HG02763 (cell line): ENCODE measurements around the gene ASMTL.
"Not testable (repeated sequence)": the region's sequence is repeated elsewhere in the genome, so short reads cannot be mapped to it uniquely, and the experiment has no call there.

Experiments used
- ATAC-seq: cut with Tn5 transposase; IDR thresholded peaks from one replicate; pipeline ENCODE4 v1.9.1; 2021; ENCODE audit warnings: mild to moderate bottlenecking, moderate library complexity; ENCODE audit not compliant: unreplicated experiment

The ASMTL gene

GRCh38 chrX:1416327-1416784 is 36.4 kb downstream of the ASMTL start:
- no peak for ATAC-seq

- ATAC-seq: no peak
Observed at GRCh38 chrX:1412551-1413161, 40.1 kb downstream of the ASMTL start.

GRCh38 chrX:1411326-1411725 is 41.4 kb downstream of the ASMTL start:
- no peak for ATAC-seq

- no peak for ATAC-seq
Observed at GRCh38 chrX:1407035-1407434, 45.7 kb downstream of the ASMTL start.

- not testable (repeated sequence) for ATAC-seq
Observed at GRCh38 chrX:1405769-1406168, 46.9 kb downstream of the ASMTL start.

- ATAC-seq: not testable (repeated sequence)
Observed at GRCh38 chrX:1403867-1404266, 48.8 kb downstream of the ASMTL start.

- no peak for ATAC-seq
Observed at GRCh38 chrX:1403228-1403627, 49.5 kb downstream of the ASMTL start.

GRCh38 chrX:1401611-1402430 is 50.9 kb downstream of the ASMTL start:
- ATAC-seq: no peak

- ATAC-seq: no peak
Observed at GRCh38 chrX:1400742-1401471, 51.8 kb downstream of the ASMTL start.

GRCh38 chrX:1400049-1400448 is 52.7 kb downstream of the ASMTL start:
- no peak for ATAC-seq

- no peak for ATAC-seq
Observed at GRCh38 chrX:1398431-1399340, 54.0 kb downstream of the ASMTL start.

GRCh38 chrX:1397441-1398270 is 55.1 kb downstream of the ASMTL start:
- no peak for ATAC-seq

- ATAC-seq: no peak
Observed at GRCh38 chrX:1397001-1397400, 55.7 kb downstream of the ASMTL start.

GRCh38 chrX:1395646-1396216 is 57.0 kb downstream of the ASMTL start:
- no peak for ATAC-seq

- no peak for ATAC-seq
Observed at GRCh38 chrX:1394731-1395501, 57.8 kb downstream of the ASMTL start.

- no peak for ATAC-seq
Observed at GRCh38 chrX:1393871-1394615, 58.7 kb downstream of the ASMTL start.

GRCh38 chrX:1392376-1393068 is 60.2 kb downstream of the ASMTL start:
- ATAC-seq: peak; percentile 18
